Hematopoietic multipotent progenitor cell (in vitro differentiated cells): ENCODE measurements around the gene BTBD6. TPM values are rescaled to one million over a fixed set of nuclear protein-coding genes. Genes with fewer than 3 reads are reported as not detected.
"Not testable (repeated sequence)": the region's sequence is repeated elsewhere in the genome, so short reads cannot be mapped to it uniquely, and the experiment has no call there.

Experiments used
- DNase-seq, 3 donors: peaks; one replicate each; pipeline ENCODE4 v3.0.0-alpha.2; 2011 to 2015; ENCODE audit warnings: low read depth in 2 of 3, low spot score in 2 of 3
- total RNA-seq: library from RNA; depleted of rRNA; stranded (reverse); fragments of >200 nt; gene quantifications from one replicate; pipeline ENCODE4 v1.2.3, GENCODE V29; 2012

BTBD6 gene
- total RNA-seq, 1 donor: 10.2 TPM

GRCh38 chr14:105267820-105268548 is 19.7 kb downstream of the BTBD6 start:
- no peak for DNase-seq

GRCh38 chr14:105268736-105269354 is 20.5 kb downstream of the BTBD6 start:
- DNase-seq: no peak

- DNase-seq: no peak
Measured at GRCh38 chr14:105269405-105269804, 21.1 kb downstream of the BTBD6 start.

GRCh38 chr14:105271224-105271890 is 23.0 kb downstream of the BTBD6 start:
- no peak for DNase-seq

GRCh38 chr14:105272623-105273022 is 24.3 kb downstream of the BTBD6 start:
- DNase-seq: no peak

GRCh38 chr14:105273062-105273461 is 24.7 kb downstream of the BTBD6 start:
- no peak for DNase-seq

- no peak for DNase-seq
Measured at GRCh38 chr14:105274637-105275036, 26.3 kb downstream of the BTBD6 start.

- DNase-seq: no peak
Measured at GRCh38 chr14:105275267-105275946, 27.1 kb downstream of the BTBD6 start.

- DNase-seq: not testable (repeated sequence)
Measured at GRCh38 chr14:105277448-105277847, 29.1 kb downstream of the BTBD6 start.

GRCh38 chr14:105279642-105280361 is 31.5 kb downstream of the BTBD6 start:
- DNase-seq: no peak

- DNase-seq: no peak
Measured at GRCh38 chr14:105280525-105280924, 32.2 kb downstream of the BTBD6 start.

- peak in 2 of 3 donors; percentile 37 to 52 for DNase-seq
Measured at GRCh38 chr14:105281371-105282097, 33.2 kb downstream of the BTBD6 start.

GRCh38 chr14:105282098-105282725 is 33.9 kb downstream of the BTBD6 start:
- DNase-seq: no peak

GRCh38 chr14:105283028-105283427 is 34.7 kb downstream of the BTBD6 start:
- DNase-seq: no peak

GRCh38 chr14:105283899-105284298 is 35.6 kb downstream of the BTBD6 start:
- peak in 2 of 3 donors; percentile 26 to 56 for DNase-seq

- no peak for DNase-seq
Measured at GRCh38 chr14:105285174-105285573, 36.8 kb downstream of the BTBD6 start.

GRCh38 chr14:105286759-105287144 is 38.4 kb downstream of the BTBD6 start:
- DNase-seq: no peak

- DNase-seq: no peak
Measured at GRCh38 chr14:105287249-105288102, 39.1 kb downstream of the BTBD6 start.

GRCh38 chr14:105288936-105289335 is 40.6 kb downstream of the BTBD6 start:
- DNase-seq: not testable (repeated sequence)
